Large intestine (tissue), 3 donors: Measurements from ENCODE around the gene RAB3IL1. TPM values are rescaled to one million over a fixed set of nuclear protein-coding genes. Genes with fewer than 3 reads are reported as not detected.
"Not testable (repeated sequence)": the region's sequence is repeated elsewhere in the genome, so short reads cannot be mapped to it uniquely, and the experiment has no call there.

Source experiments
- DNase-seq, 2 donors: peaks; one replicate each; pipeline versions ENCODE4 v3.0.0 to v3.0.0-alpha.2; 2013
- H3K27ac ChIP-seq: one replicate; pipeline ENCODE4 v1.5.1; 2013; ENCODE audit warnings: low read length
- H3K27me3 ChIP-seq: 2 replicates; pipeline ENCODE4 v1.6.1; 2013; ENCODE audit warnings: low read length; ENCODE audit not compliant: control insufficient read depth, insufficient read depth
- H3K36me3 ChIP-seq: 2 replicates; pipeline ENCODE4 v1.6.1; 2013; ENCODE audit warnings: low read length; ENCODE audit not compliant: control insufficient read depth, insufficient read depth
- H3K4me1 ChIP-seq: one replicate; pipeline ENCODE4 v1.6.1; 2013; ENCODE audit warnings: low read length; ENCODE audit not compliant: control insufficient read depth, insufficient read depth
- H3K4me3 ChIP-seq: one replicate; pipeline ENCODE4 v1.5.1; 2013; ENCODE audit warnings: low read length
- H3K9me3 ChIP-seq: one replicate; pipeline ENCODE4 v1.6.1; 2013; ENCODE audit warnings: mild to moderate bottlenecking, low read depth, low read length, moderate library complexity; ENCODE audit not compliant: control insufficient read depth
- WGBS: methylation state at CpG from one replicate; pipeline ENCODE4 v1.1.5; 2013; ENCODE audit warnings: low lambda C conversion rate; ENCODE audit not compliant: insufficient coverage; 5-methylcytosine and 5-hydroxymethylcytosine counted together
- polyA plus RNA-seq: library from polyadenylated mRNA; unstranded; fragments of 120-200 nt; gene quantifications from one replicate; pipeline ENCODE4 v1.2.1, GENCODE V29; 2013

Gene RAB3IL1
- polyA plus RNA-seq, 1 donor = 19.6 TPM

DNA sequence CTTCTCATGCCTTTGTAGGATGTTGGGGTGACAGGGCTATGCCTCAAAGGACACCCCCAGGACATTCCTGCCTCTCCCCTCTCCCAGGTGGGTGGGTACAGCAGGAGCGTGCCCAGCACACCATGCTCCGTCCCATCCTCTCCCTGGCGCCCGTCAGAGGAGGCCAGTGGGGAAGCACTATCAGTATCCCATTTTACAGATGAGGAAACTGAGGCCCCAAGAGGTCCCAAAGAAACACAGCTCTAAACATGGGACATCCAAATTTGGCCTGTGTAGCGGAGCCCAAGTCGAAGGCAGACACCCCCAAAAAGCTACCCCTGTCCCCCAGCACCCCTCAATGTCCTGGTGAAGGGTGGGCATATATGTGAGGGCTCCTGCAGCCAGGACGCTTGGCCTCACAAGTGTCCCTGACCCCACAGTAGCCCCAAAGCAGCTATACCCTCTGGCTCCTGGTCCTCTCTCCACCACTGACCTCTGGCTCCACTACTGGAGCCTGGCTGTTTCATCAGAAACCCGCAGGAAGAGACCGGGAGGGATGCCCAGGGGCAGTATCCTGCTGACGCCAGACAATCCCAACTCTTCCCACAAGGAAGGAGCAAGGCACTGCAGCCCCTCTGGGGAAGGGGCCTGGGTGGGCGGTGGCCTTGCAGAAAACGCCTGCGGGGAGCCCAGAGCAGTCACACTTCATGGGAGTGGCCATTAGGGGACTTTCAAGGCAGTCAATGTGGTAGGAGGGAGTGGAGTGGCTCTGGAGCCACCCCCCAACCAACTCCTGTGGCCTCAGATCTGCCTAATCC is 31.4 kb downstream of the RAB3IL1 start:
- DNase-seq = no peak
- Histone ChIP-seq H3K27ac (no peak overlapping the region), H3K9me3 (no peaks in the 10 kb centered on the region), H3K4me3 (no peak overlapping the region), H3K4me1 (peaks cover 9% of the 10 kb centered on the region), H3K36me3 (no peaks in the 10 kb centered on the region), H3K27me3 (peaks cover 3% of the 10 kb centered on the region)
- WGBS = no CpG with 5 or more reads among the region's 13 CpGs

DNA sequence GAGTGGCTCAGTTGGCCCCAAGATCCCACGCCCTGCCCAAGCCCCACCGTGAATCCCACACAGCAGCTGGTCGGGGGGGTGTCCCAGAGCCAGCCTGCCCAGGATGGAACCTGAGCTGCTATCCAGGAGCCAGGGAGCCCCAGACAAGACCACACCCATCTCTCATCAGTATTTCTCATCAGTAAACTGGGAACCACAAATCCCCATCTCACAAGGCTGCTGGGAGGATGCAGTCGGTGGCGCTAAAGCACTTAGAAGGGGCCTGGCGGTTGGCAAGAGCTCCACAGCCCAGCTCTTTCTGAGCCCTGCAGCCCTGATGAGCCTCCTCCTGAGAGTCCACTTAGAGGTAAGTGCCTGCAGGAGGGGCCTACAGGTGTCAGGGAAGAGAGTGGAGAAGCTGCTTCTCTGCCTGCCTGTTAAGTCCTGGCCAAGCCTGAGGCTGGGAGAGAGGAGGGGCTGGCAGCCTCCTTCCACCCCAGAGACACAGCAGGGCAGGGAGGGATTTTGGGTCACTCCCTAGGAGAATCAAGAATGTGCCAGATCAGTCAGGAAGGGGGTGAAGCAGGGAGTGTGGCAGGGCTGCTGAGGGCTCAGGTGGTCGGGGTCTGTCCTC is 32.1 kb downstream of the RAB3IL1 start:
- H3K27ac ChIP-seq = no peak overlapping the region
- no peak for DNase-seq
- H3K4me3 ChIP-seq = no peak overlapping the region
- WGBS = no CpG with 5 or more reads among the region's 7 CpGs
- no peaks in the 10 kb centered on the region for H3K9me3 ChIP-seq
- no peaks in the 10 kb centered on the region for H3K36me3 ChIP-seq
- peaks cover 3% of the 10 kb centered on the region for H3K27me3 ChIP-seq
- peaks cover 1% of the 10 kb centered on the region for H3K4me1 ChIP-seq

GRCh38 chr11:61883947-61884346 is 33.4 kb downstream of the RAB3IL1 start:
- H3K9me3 ChIP-seq = no peaks in the 10 kb centered on the region
- no peak for DNase-seq
- no peak overlapping the region for H3K4me3 ChIP-seq
- no peaks in the 10 kb centered on the region for H3K4me1 ChIP-seq
- H3K27me3 ChIP-seq = peaks cover 3% of the 10 kb centered on the region
- WGBS = no CpG with 5 or more reads among the region's 5 CpGs
- no peaks in the 10 kb centered on the region for H3K36me3 ChIP-seq
- H3K27ac ChIP-seq = no peak overlapping the region

DNA sequence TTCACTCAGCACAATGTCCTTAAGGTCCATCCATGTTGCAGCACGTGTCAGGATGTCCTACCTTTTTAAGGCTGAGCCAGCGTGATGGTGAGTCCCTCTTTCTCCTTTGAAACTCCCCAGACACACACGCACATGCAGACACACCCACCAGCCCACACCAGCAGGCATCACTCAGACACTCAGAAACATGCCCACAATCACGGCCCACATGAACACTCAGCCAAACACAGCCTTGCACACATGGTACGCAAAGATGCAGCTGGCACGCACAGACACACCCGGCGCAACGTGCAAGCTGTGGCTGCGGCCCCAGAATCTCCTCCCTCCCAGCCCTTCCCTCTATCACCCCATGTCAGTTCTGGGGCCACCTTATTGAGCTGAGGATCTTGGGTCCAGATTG is 34.0 kb downstream of the RAB3IL1 start:
- Histone ChIP-seq H3K4me1 (no peaks in the 10 kb centered on the region), H3K27me3 (peaks cover 3% of the 10 kb centered on the region), H3K27ac (no peak overlapping the region), H3K9me3 (no peaks in the 10 kb centered on the region), H3K4me3 (no peak overlapping the region), H3K36me3 (no peaks in the 10 kb centered on the region)
- WGBS = no CpG with 5 or more reads among the region's 10 CpGs
- no peak for DNase-seq

- Histone ChIP-seq H3K36me3 (no peaks in the 10 kb centered on the region), H3K4me3 (no peak overlapping the region), H3K27me3 (peaks cover 3% of the 10 kb centered on the region), H3K9me3 (no peaks in the 10 kb centered on the region), H3K4me1 (no peaks in the 10 kb centered on the region), H3K27ac (no peak overlapping the region)
- no CpG with 5 or more reads among the region's 6 CpGs for WGBS
- no peak for DNase-seq
These were observed 34.5 kb downstream of the RAB3IL1 start for GRCh38 chr11:61882879-61883278.

DNA sequence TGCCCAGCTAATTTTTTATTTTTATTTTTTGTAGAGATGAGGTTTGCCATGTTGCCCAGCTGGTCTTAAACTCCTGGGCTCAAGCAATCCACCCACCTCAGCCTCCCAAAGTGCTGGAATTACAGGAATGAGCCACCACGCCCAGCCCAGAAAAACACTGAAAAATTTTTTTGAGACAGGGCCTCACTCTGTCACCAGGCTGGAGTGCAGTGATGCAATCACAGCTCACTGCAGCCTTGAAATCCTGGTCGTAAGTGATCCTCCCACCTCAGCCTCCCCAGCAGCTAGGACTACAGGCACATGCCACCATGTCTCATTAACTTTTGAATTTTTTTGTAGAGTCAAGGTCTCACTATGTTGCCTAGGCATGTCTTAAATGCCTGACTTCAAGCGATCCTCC is 35.1 kb downstream of the RAB3IL1 start:
- H3K4me3 ChIP-seq, H3K9me3 ChIP-seq, H3K27me3 ChIP-seq, H3K36me3 ChIP-seq, DNase-seq, H3K4me1 ChIP-seq, H3K27ac ChIP-seq: not testable (repeated sequence)
- no CpG with 5 or more reads among the region's 3 CpGs for WGBS

DNA sequence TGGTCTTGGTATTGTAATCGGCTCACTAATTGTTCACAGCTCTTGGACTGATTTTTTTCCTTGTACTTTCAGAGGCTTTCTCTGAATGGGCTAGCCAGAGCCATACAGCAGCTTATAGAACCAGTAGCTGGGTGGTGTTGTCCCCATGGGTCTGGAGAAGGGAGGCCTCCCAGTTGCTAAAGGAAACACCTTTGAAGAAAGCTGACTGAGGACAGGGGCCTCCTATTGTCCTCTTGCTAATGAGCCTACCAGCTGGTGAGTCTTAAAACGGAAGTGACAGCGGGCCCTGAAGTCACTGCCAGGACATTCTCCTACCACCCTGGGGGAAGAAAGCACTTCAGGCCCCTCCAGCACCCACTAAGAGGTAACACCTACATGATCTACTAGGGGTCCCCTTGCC is 36.0 kb downstream of the RAB3IL1 start:
- WGBS = no CpG with 5 or more reads among the region's 3 CpGs
- no peak for DNase-seq
- Histone ChIP-seq H3K27ac (no peak overlapping the region), H3K9me3 (no peaks in the 10 kb centered on the region), H3K36me3 (no peaks in the 10 kb centered on the region), H3K27me3 (no peaks in the 10 kb centered on the region), H3K4me3 (no peak overlapping the region), H3K4me1 (no peaks in the 10 kb centered on the region)

GRCh38 chr11:61880454-61880853 is 36.9 kb downstream of the RAB3IL1 start:
- no peaks in the 10 kb centered on the region for H3K4me1 ChIP-seq
- no peaks in the 10 kb centered on the region for H3K36me3 ChIP-seq
- WGBS = no CpG with 5 or more reads among the region's 6 CpGs
- DNase-seq = no peak
- no peak overlapping the region for H3K4me3 ChIP-seq
- no peak overlapping the region for H3K27ac ChIP-seq
- no peaks in the 10 kb centered on the region for H3K9me3 ChIP-seq
- H3K27me3 ChIP-seq = no peaks in the 10 kb centered on the region

- Histone ChIP-seq H3K4me3 (no peak overlapping the region), H3K9me3 (no peaks in the 10 kb centered on the region), H3K36me3 (no peaks in the 10 kb centered on the region), H3K27ac (no peak overlapping the region), H3K27me3 (no peaks in the 10 kb centered on the region), H3K4me1 (no peaks in the 10 kb centered on the region)
- WGBS = 100% methylated on average over 4 of the region's 11 CpGs
- DNase-seq = no peak
These were observed 37.3 kb downstream of the RAB3IL1 start for GRCh38 chr11:61880031-61880430.

DNA sequence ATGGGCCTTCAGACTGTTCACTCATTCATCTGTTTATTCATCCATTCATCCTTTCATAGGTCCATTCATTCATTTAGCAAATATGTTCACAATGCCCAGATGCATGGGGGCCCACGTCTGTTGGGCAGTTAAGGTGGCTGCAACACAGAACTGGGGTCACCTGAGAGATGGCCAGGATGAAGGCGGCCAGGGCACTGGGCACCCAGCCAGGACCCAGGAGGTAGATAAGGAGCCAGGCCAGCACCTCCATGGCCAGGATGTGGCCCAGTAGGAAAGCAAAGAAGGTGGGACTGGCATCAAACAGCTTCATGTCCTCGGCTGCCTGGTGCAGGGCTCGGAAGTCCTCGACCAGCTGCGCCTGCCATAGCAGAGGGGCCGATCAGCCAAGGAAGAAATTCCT is 38.2 kb downstream of the RAB3IL1 start:
- Histone ChIP-seq H3K27ac (no peak overlapping the region), H3K27me3 (no peaks in the 10 kb centered on the region), H3K9me3 (no peaks in the 10 kb centered on the region), H3K4me1 (no peaks in the 10 kb centered on the region), H3K36me3 (no peaks in the 10 kb centered on the region), H3K4me3 (no peak overlapping the region)
- DNase-seq = no peak
- no CpG with 5 or more reads among the region's 7 CpGs for WGBS

GRCh38 chr11:61875698-61876097 is 41.7 kb downstream of the RAB3IL1 start:
- H3K4me3 ChIP-seq = no peak overlapping the region
- no peak for DNase-seq
- no CpG with 5 or more reads among the region's 14 CpGs for WGBS
- no peaks in the 10 kb centered on the region for H3K9me3 ChIP-seq
- peaks cover 14% of the 10 kb centered on the region for H3K27me3 ChIP-seq
- H3K36me3 ChIP-seq = no peaks in the 10 kb centered on the region
- H3K4me1 ChIP-seq = peaks cover 7% of the 10 kb centered on the region
- no peak overlapping the region for H3K27ac ChIP-seq
